Glomerular visceral epithelial cell (primary cell): Measurements from ENCODE around the gene DDX49.
A peak's percentile ranks its signal among the peaks of the same experiment; 100 is the strongest.
"Not testable (repeated sequence)": the region's sequence is repeated elsewhere in the genome, so short reads cannot be mapped to it uniquely, and the experiment has no call there.

ENCODE experiments used
- DNase-seq: peaks from one replicate; pipeline ENCODE4 v3.0.0-alpha.2; 2016; ENCODE audit errors: extremely low spot score

DDX49 gene

DNA sequence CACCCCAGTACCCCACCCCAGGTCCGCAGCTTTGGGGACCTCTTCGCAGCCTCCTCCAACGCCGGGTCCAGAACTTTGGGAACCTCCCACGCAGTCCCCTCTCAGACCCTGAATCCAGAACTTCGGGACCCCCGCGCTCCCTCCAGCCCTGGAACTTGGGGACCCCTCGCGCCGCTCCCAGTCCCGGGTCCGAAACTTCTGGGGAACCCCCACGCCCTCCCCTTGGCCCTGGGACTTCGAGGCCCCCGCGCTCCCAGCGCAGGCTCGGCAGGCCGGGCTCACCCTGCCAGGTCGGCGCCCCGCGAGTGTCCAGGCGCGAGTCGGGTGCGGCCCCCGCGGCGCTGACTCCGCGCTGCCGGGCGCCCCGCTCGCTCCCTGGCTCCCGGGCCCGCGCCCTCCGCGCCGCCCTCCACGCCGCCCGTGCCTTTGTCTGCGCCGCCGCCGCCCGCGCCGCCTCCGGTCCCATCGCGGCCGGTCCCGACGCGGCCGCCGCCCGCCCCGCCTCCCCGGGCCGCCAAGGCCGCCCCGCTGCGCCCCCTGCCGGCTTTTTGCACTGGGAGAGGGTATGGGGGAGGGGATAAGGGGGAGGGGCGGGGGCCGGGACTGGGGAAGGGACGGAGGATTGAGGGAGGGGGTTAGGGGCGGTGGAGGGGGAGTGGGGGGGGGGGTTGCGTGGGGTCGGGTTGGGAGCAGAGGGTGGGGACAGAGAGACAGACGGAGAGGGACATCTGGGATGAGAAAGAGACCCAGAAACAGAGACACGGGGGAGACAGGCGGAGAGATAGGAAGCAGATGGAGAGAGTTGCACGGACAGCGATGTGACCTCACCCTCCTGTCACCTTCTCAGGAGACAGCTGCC, 21.5 kb downstream of the DDX49 start, which contains the start of gene HOMER3:
TSS of gene HOMER3 (minus strand) at position 449 of the 859 bp plus-strand sequence. CDS start 2,235 bp downstream, outside the sequence.
- peak; percentile 70 for DNase-seq

DNA sequence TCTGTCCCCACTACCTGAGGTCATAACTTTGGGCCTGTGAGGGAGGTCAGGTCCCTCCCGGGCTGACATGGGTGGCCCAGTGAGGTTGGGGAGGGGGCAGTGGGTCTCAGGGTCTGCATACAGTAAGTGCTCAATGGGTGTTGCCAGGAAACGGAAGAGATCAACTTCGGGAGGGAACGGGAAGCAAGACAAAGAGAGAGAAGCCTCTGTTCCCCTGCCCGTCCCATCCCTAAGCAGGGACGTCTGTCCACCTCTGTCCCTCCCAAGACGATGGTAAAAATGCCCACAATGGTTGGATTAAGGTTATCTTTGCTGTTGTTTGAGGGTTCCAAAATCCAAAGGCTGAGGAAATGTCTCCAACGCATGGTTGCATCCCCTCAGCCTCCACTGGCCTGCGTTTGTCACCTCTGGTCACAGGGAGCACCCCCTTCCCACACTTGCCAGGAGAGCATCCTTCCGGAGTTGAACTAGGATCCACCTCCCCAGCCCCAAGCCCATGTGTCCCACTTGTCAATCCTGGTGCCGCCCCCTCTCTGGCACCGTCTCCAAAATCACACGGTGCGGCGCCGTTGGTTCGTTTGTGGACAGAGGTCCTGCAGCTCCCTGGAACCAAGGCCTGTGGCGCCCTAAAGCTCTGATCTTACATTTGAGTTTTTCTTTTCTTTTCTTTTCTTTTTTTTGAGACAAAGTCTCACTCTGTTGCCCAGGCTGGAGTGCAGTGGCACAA, 22.3 kb downstream of the DDX49 start:
- no peak for DNase-seq

DNA sequence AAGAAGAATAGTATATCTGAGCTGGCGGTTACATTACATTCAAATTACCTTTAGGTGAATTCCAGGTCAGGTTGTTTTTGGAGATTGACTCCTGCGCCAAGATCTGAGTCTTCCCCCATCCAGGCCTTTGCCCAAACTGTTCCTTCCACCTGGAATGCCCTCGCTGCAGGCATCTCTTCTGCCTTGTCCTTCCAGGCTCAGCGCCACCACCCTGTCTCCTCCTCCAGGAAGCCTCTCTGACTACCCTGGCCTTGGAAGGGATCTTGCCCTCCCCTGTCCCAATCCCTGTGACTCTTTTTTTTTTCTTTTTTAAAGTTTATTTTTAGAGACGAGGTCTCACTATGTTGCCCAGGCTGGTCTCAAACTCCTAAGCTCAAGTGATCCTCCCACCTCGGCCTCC, 23.2 kb downstream of the DDX49 start:
- no peak for DNase-seq

DNA sequence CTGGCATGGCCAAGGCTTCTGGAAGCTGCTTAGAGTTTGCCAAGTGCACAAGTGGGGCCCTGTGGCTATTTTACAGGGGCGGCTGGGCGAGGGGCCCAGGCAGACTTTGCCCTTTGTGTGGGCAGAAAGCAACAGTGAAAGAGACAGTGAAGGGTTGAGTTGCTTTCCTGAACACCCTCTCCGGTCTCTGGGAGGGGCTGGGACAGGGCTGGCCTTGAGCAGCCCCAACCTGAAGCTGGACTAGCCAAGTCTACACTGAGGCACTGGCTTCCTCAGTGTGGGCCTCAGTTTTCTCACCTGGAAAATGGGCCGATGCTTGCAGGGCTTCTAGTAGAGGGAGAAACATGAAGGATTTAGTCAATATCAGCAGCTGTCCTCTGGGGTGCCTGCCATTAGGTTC, 23.9 kb downstream of the DDX49 start:
- no peak for DNase-seq

DNA sequence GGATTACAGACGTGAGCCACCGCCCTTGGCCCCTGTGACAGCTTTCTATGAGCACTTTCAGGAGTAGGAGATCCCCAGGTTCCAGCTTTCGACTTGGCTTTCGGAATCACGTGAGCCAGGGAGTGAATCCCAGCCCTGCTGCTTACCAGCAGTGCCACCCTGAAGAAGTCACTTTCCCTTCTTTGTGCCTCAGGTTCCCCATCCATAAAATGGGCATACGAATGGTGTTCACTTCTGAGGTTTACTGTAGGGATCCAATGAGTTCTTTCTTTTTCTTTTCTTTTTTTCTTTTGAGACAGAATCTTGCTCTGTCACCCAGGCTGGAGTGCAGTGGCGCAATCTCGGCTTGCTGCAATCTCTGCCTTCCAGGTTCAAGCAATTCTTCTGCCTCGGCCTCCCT, 25.8 kb downstream of the DDX49 start:
- DNase-seq, result no peak

DNA sequence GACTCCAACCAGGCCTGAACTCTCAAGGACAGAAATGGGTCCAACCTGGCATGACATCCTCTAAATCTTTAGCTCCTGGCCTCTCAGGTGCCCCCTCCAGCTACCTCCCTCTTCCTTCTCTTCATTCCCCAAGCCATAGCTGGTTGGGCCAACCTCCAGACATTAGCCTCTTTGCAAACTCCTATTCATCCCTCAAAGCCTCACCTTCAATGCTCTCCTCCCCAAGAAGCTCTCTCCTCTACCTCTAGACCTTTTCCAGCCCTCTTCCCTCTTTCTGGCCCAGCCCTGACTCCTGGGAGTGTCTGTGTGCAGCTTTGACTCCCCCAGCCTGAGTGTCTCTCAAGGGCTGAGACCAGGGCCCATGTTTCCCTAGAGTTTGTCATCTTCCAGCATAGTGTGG, 26.8 kb downstream of the DDX49 start:
- no peak for DNase-seq

DNA sequence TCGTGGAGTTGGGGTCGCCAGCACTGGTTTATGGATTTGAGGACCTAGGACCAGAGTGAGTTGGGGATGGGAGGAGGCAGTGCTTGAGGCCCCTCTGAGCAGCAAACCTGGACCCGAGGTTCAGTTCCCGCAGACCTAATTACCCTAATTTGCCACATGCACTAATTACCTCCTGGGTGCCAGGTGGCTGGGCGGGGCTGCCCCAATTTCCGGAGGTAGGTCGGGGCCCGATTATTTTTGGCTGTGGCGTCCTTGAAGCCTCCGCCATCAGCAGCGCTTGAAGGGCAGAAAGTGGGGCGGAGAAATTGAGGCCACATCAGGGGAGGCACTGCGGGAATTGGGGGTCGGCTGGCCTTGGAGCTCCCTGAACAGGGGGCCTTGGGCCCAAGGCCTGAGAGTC, 27.4 kb downstream of the DDX49 start:
- DNase-seq, result no peak

DNA sequence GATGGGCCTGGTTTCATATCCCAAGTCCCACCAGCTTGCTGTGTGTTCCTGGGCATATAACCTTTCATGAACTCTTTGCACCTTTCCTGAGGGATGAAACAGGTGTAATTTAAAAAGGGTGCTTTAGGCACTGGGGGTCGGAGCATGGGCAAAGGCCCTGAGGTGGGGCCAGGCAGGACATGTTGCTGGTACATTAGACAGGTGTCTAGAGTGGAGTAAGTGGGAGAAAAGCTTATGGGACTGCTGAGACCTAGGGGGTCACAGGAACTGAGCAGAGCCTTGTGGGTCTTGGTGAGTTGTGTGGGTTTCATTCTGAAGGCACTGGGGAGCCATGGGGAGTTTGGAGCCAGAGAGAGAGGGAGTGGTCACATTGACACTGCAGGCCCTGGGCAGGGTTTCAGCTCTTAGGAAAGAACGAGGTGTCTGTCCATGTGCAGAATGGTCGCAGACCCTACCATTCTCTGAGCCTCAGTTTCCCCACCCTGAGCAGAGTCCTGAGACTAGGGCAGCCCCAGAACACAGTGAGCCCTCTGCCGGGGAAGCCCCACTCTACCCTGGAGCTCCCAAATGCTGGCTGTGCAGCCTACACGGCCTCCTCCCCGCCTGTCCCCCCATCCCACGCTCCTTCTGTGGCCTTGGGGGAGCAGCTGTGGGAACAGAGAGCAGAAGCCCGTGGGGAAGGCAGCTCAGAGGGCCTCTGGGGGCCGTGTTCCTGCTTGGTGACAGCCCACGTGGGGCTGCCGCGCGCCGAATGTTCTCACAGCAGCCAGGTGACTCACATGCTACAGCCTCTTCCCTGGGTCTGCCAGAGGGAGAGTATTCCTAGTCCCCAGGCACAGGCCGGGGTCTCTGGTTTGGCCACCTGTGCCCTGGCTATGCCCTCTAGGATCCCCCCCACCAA, 28.8 kb downstream of the DDX49 start:
- DNase-seq, result no peak

DNA sequence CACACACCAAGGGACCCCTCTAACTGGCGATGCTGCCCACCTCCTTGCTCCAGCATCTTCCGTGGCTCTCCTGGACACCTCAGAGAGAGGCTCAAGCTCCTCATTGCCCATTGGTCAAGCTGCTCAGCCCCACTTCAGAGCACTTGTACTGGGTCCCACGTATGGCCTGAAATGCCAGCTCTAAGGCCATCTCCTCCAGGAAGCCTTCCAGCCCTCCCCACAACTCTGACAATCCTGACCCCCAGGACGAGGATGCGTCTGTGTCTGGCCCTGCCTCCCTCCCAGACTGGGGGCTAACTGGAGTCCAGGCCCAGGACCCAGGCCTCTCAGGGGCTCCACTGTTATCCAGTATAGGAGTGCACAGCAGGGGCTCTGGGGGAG, 29.5 kb downstream of the DDX49 start:
- no peak for DNase-seq

DNA sequence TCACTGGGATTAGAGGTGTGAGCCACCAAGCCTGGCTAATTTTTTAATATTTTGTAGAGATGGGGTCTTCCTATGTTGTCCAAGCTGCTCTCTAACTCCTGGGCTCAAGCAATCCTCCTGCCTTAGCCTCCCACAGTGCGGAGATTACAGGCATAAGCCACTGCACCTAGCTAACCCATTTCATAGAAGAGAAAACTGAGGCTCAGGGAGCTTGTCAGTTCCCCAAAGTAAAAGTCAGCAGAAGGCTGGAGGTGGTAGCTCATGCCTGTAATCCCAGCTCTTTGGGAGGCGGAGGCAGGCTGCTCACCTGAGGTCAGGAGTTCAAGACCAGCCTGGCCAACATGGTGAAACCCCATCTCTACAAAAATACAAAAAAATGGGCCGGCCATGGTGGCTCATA, 30.3 kb downstream of the DDX49 start:
- no peak for DNase-seq

DNA sequence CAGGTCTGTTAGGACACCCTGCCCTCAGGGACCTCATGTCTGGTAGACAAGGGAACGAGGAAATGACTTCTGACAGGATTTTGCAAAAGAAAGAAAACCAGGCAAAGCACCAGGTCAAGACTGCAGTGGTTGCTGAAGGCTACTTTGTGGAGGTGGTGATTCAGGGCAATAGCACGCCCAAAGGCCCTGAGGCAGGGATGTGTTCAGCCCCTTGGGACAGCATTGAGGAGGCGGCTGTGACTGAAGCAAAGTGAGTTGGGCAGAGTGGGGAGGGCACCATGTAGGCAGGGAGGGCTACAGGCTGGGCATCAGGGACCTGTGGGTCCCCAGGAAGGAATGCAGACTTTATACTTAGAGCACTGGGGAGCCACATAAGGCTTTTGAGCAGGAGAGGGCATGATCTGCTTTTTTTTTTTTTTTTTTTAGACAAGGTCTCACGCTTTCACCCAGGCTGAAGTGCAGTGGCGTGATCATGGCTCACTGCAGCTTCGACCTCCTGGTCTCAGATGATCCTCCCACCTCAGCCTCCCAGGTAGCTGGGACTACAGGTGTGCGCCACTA, 32.3 kb downstream of the DDX49 start:
- DNase-seq, result no peak

DNA sequence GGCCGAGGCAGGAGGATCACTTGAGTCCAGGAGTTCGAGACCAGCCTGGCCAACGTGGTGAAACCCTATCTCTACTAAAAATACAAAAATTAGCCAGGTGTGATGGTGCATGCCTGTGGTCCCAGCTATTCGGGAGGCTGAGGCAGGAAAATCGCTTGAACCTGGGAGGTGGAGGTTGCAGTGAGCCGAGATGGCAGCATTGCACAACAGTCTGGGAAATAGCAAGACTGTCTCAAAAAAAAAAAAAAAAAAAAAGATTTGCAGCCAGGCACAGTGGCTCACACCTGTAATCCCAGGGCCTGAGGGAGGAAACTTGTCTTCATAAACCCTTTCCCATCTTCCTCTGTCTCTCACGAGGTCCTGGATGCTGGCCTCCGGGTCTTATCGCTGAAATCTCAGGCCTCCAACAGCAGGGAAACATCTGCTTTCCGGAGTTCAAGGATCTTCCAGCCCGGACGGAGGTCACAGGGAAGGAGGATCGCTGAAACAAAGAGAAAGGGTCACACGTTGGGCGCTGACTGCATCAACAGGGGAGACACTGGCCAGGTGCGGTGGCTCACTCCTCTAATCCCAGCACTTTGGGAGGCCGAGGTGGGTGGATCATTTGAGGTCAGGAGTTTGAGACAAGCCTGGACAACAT, 33.0 kb downstream of the DDX49 start:
- not testable (repeated sequence) for DNase-seq

DNA sequence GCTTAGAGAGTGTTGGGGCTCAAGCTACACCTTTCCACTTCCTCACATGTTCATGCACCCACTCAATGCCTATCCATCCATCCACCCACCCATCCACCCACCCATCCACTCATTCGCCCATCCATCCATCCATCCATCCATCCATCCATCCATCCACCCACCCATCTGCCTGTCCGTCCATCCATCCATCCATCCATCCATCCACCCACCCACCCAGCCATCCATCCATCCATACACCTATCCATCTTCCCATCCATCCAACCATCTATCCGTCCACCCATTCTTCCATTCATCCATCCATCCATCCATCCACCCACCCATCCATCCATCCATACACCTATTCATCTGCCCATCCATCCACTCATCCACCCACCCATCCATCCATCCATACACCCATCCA, 34.6 kb downstream of the DDX49 start:
- DNase-seq, result no peak

DNA sequence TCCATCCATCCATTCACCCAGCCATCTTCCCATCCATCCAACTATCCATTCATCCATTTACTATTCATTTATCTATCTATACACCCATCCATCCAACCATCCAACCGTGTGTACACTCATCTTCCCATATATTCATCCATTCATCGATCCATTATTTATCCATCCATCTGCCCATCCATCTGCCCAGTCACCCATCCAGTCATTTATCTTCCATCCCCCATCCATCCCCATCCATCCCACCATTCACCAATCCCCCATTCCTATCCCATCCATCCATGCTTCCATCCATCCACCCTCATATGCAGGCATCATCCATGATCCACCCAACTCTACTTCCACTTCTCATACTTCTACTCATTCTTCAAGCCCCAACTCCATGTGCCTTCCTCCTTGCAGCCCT, 35.5 kb downstream of the DDX49 start:
- DNase-seq, result no peak

DNA sequence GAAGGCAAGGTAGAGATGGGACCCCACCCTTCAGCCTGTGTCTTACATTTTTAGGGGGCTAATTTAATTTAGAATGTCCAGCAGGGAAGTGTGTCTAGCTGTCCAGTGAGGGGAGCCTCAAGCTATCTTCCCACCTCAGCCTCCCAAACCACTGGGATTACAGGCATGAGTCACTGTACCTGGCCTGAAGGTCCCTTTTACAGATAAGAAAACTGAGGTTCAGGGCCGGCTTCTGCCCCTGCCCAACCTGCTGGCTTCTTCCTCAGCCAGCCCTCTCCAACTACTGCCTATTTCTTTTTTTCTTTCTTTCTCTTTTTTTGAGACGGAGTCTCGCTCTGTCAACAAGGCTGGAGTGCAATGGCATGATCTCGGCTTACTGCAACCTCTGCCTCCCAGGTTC, 40.9 kb downstream of the DDX49 start:
- no peak for DNase-seq

DNA sequence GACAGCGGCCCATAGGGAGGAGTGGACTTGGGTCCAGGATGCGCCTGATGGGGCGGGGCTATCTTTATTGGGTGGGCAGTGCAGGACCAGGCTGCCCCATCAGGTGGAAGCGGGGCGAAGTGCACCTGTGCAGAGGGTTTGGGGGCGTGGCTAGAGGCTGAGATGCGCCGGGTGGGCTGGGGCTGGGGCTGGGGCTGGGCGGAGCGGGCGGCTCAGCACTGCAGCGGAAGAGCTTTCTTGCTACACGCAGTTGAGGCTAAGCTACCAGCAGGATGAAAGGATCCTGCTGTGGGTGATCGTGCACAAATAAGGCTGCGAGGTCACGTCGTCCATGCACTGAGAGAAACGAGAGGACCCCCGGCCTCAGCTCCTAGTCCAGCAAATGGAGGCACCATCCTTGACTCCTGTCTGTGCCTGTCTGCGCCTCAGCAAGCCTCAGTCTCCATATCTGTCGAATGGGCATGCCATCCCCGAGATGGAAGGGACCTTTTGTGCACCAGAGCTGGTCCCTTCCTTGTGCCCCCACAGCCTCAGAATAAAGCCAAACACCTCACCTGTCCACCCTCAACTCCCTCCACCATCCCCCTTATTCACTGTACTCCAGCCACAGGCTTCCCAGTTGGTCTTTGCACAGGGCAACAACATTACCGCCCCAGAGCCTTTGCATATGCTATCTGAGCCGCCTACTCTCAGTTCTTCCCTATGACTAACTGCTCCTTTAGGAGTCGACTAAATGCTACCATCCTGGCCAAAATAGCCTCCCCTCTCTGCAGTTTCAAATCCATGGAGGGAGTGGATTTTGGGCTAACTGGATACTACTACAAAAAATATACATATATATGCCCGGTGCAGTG, 42.5 kb downstream of the DDX49 start:
- DNase-seq, result no peak

DNA sequence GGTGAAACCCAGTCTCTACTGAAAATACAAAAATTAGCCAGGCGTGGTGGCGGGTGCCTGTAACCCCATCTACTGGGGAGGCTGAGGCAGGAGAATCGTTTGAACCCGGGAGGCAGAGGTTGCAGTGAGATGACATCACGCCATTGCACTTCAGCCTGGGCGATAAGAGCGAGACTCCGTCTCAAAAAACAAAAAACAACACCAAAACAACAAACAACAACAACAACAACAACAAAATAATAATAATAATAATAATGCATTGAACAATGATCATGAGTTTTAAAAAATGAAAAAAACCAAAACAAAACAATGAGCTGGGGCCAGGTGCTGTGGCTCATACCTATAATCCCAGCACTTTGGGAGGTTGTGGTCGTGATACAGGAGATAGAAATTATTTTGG, 44.6 kb downstream of the DDX49 start:
- DNase-seq, result no peak

DNA sequence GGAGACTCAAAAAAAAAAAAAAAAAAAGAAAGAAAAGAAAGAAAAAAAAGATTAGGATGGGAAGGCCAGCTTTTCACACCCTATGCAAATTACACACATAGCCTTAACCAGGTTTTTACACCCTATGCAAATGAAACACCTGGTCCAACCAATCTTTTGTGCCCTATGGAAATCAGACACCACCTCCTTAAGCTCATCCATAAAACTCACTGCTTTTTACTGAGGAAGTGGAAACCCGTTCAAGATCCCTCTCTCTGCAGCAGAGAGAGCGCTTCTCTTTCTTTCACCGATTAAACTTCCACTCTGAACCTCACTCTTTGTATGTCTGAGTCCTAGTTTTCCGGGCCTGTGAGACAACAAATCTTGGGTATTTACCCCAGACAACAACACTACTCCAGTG, 46.8 kb downstream of the DDX49 start:
- no peak for DNase-seq

DNA sequence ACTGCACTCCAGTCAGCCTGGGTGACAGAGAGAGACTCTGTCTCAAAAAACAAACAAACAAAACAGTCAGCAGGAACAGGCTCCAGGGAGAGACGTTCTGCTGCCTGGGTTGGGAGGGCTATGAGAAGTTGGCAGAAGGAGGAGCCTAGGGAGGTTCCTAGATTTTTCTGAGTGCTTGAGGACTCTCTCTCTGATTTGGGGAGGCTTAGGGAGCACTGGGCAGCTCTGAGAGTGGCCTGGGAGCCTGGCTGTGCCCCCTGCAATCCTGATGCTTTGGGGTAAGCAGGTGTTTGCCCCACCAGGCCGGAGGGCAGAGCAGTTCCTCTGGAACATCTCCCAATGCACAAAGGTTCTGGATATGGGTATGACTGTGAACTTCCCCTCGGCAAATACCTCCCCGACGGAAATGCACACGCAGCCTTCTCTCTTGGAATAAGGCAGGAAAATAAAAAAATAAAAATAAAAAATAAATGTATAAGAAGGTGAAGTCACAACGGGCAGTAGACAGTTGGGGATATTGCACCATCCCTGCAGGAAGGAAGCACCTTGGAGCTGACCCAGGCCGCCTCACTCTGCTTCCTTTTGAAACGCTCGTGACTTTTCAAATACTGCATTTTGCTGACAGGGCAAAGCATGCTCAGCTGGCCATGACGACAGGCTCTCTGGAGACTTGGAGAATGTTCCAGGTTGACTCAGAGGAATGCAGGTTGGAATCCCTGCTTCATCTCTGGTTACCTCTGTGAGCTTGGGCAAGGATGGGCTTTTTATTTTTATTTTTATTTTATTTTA, 48.0 kb downstream of the DDX49 start:
- peak; percentile 84 for DNase-seq
